ENCODE data around the gene ZNF213. TPM values are rescaled to one million over a fixed set of nuclear protein-coding genes. Genes with fewer than 3 reads are reported as not detected.
A peak's percentile ranks its signal among the peaks of the same experiment; 100 is the strongest.

ZNF213 gene
- total RNA-seq, 4 donors from 2014 or later: 3.9 to 14.3 (median 6.4) TPM

GRCh38 chr16:3149630-3150345, 15.0 kb downstream of the ZNF213 start:
- intact Hi-C loops (cut with DNase I): no loop called here
- TF ChIP-seq CTCF (IDR thresholded peaks at IDR 0.05) (peak in 5 of 6 experiments; percentile 17 to 32 (median 27)), POLR2A (IDR thresholded peaks at IDR 0.05) (no peak)
- no peaks in the 10 kb centered on the region for H3K27me3 ChIP-seq
- 1% methylated on average over 22 of the region's 41 CpGs; no CpG with 5 or more reads in 1 of the 2 donors for WGBS, 2 donors
- no peak for DNase-seq
- H3K4me1 ChIP-seq: peaks cover 23 to 38% (median 24%) of the 10 kb centered on the region in 3 donors
- H3K9me3 ChIP-seq: no peaks in the 10 kb centered on the region
- H3K27ac ChIP-seq: peak overlapping the region; percentile 77 to 93 (median 88)
- peak overlapping the region; percentile 64 to 85 (median 67) for H3K4me3 ChIP-seq
- H3K36me3 ChIP-seq: no peaks in the 10 kb centered on the region

GRCh38 chr16:3150346-3151218, 15.8 kb downstream of the ZNF213 start:
- DNase-seq: peak; percentile 51
- H3K27me3 ChIP-seq: no peaks in the 10 kb centered on the region
- 4 to 13% methylated on average over 9 to 11 of the region's 62 CpGs for WGBS, 2 donors
- peak overlapping the region; percentile 77 to 93 (median 88) for H3K27ac ChIP-seq
- H3K9me3 ChIP-seq: no peaks in the 10 kb centered on the region
- H3K4me1 ChIP-seq: peaks cover 23 to 38% (median 24%) of the 10 kb centered on the region in 3 donors
- H3K36me3 ChIP-seq: no peaks in the 10 kb centered on the region
- TF ChIP-seq CTCF (IDR thresholded peaks at IDR 0.05): peak in 2 of 6 experiments; percentile 4 to 23
- peak in 1 of 4 donors; percentile 0 for TF ChIP-seq POLR2A (IDR thresholded peaks at IDR 0.05)
- H3K4me3 ChIP-seq: peak overlapping the region; percentile 64 to 85 (median 67)
- intact Hi-C loops (cut with DNase I): no loop called here

- no peak for DNase-seq
- 8 to 10% methylated on average over 14 to 15 of the region's 15 CpGs for WGBS, 2 donors
- Histone ChIP-seq H3K36me3 (no peaks in the 10 kb centered on the region), H3K27me3 (no peaks in the 10 kb centered on the region), H3K4me3 (peak overlapping the region; percentile 16 to 85 (median 67)), H3K27ac (peak overlapping the region in 3 of 4 donors; percentile 65 to 76 (median 68)), H3K4me1 (peaks cover 23 to 39% (median 24%) of the 10 kb centered on the region in 3 donors), H3K9me3 (no peaks in the 10 kb centered on the region)
- intact Hi-C loops (cut with DNase I): no loop called here
- TF ChIP-seq POLR2A (IDR thresholded peaks at IDR 0.05) (no peak), CTCF (IDR thresholded peaks at IDR 0.05) (no peak)
Observed at GRCh38 chr16:3152027-3152276, 17.1 kb downstream of the ZNF213 start.

- Histone ChIP-seq H3K36me3 (no peaks in the 10 kb centered on the region), H3K4me3 (peak overlapping the region; percentile 16 to 85 (median 67)), H3K27ac (peak overlapping the region; percentile 31 to 76 (median 66)), H3K4me1 (peaks cover 24 to 44% (median 25%) of the 10 kb centered on the region in 3 donors), H3K9me3 (no peaks in the 10 kb centered on the region), H3K27me3 (no peaks in the 10 kb centered on the region)
- DNase-seq: no peak
- intact Hi-C loops (cut with DNase I): no loop called here
- TF ChIP-seq POLR2A (IDR thresholded peaks at IDR 0.05) (no peak), CTCF (IDR thresholded peaks at IDR 0.05) (peak in 3 of 6 experiments; percentile 12 to 27 (median 17))
- WGBS, 2 donors: 0 to 1% methylated on average over 27 to 28 of the region's 42 CpGs
Observed at GRCh38 chr16:3152277-3152990, 17.6 kb downstream of the ZNF213 start.

Measured in esophagus squamous epithelium (tissue), 5 donors.